K562 (cell line): ENCODE measurements around the gene OST4. TPM values are rescaled to one million over a fixed set of nuclear protein-coding genes. Genes with fewer than 3 reads are reported as not detected.
A peak's percentile ranks its signal among the peaks of the same experiment; 100 is the strongest.

Experiments
- CBFA2T2 ChIP-seq: fragments of 450-650 bp; conservative IDR thresholded peaks from 2 replicates; pipeline ENCODE4 v1.6.1; 2017; ENCODE audit warnings: mild to moderate bottlenecking
- CCNT2 ChIP-seq: IDR thresholded peaks from 2 replicates; pipeline ENCODE4 v1.6.1; 2011; ENCODE audit warnings: borderline replicate concordance, low read depth, mild to moderate bottlenecking, moderate library complexity, mixed read lengths, low read length; ENCODE audit not compliant: insufficient read length; ENCODE audit errors: extremely low read depth
- HEY1 ChIP-seq: fragments of 250-450 bp; sonication (Bioruptor Pico); IDR thresholded peaks from 2 replicates; pipeline ENCODE4 v1.5.0; 2020; ENCODE audit warnings: mild to moderate bottlenecking, moderate library complexity, borderline replicate concordance
- HMG20B ChIP-seq: fragments of 250-450 bp; sonication (Bioruptor Pico); IDR thresholded peaks from 2 replicates; pipeline ENCODE4 v1.5.0; 2021; ENCODE audit warnings: mild to moderate bottlenecking
- LEF1 ChIP-seq: fragments of 450-650 bp; IDR thresholded peaks from 2 replicates; pipeline ENCODE4 v1.6.1; 2016; ENCODE audit warnings: mild to moderate bottlenecking
- MCM3 ChIP-seq: fragments of 450-650 bp; IDR thresholded peaks from 2 replicates; pipeline ENCODE4 v1.6.1; 2016
- RBBP5 ChIP-seq: fragments of 200-600 bp; sonication (generic); IDR thresholded peaks from 2 replicates; pipeline ENCODE4 v1.6.1; 2012; ENCODE audit warnings: borderline replicate concordance, mild to moderate bottlenecking, low read length, control low read depth, inconsistent platforms; ENCODE audit not compliant: insufficient read depth, poor library complexity, severe bottlenecking
- RFX7 ChIP-seq: fragments of 250-450 bp; sonication (Bioruptor Pico); IDR thresholded peaks from 2 replicates; pipeline ENCODE4 v1.5.1; 2021; ENCODE audit warnings: mild to moderate bottlenecking
- SAFB ChIP-seq: fragments of 200-400 bp; formaldehyde crosslinking; IDR thresholded peaks from 2 replicates; pipeline ENCODE4 v1.6.1; 2017; ENCODE audit warnings: low read depth, low read length, borderline replicate concordance
- SNRNP70 ChIP-seq: fragments of 200-400 bp; formaldehyde crosslinking; optimal IDR thresholded peaks from 2 replicates; pipeline ENCODE3; 2017; ENCODE audit warnings: low read depth, low read length
- SRSF1 ChIP-seq: fragments of 200-400 bp; formaldehyde crosslinking; IDR thresholded peaks from 2 replicates; pipeline ENCODE4 v1.6.1; 2017; ENCODE audit warnings: mild to moderate bottlenecking, low read depth, low read length, moderate library complexity
- TCF7L2 ChIP-seq: fragments of 150-350 bp; IDR thresholded peaks from 2 replicates; pipeline ENCODE4 v1.6.1; 2016; ENCODE audit warnings: low read depth, mild to moderate bottlenecking, low read length, moderate library complexity
- ZBED1 ChIP-seq: IDR thresholded peaks from 2 replicates; pipeline ENCODE4 v1.6.1; 2014
- ZNF707 ChIP-seq: fragments of 250-450 bp; sonication (Bioruptor Pico); conservative IDR thresholded peaks from 2 replicates; pipeline ENCODE4 v1.8.0; 2022; ENCODE audit warnings: inconsistent platforms, mild to moderate bottlenecking, moderate library complexity
- ZNF785 ChIP-seq: fragments of 250-450 bp; sonication (Bioruptor Pico); IDR thresholded peaks from 2 replicates; pipeline ENCODE4 v1.4.0; 2020; ENCODE audit warnings: mild to moderate bottlenecking
- ZSCAN32 ChIP-seq: fragments of 450-650 bp; formaldehyde crosslinking; IDR thresholded peaks from 2 replicates; pipeline ENCODE4 v1.4.0; 2020; ENCODE audit warnings: mild to moderate bottlenecking, moderate library complexity
- polyA plus RNA-seq, 8 experiments: library from polyadenylated mRNA; depleted of rRNA in 4 of 8; stranded (reverse) in 5 of 8; unstranded in 3 of 8; fragments of >200 nt; fragmentation: Nextera tagmentation in 2 of 8; fragmentation: Illumina TruSeq in 1 of 8; extraction: Ambion mirVana in 2 of 8; extraction: Trizol in 1 of 8; gene quantifications; 2 replicates each; pipeline versions ENCODE4 v1.2.1 to v1.2.3, GENCODE V29; 2011 to 2014; ENCODE audit warnings: inconsistent platforms in 1 of 8, missing spikeins in 1 of 8
- total RNA-seq, 7 experiments: library from RNA; depleted of rRNA in 6 of 7; stranded (reverse); fragments of >200 nt in 6 of 7; fragmentation: Illumina TruSeq in 2 of 7; extraction: Trizol in 2 of 7; gene quantifications; 2 replicates each; pipeline versions ENCODE4 v1.2.1 to v1.2.3, GENCODE V29; 2011 to 2021; ENCODE audit warnings: low replicate concordance in 1 of 7
- TF ChIP-seq, protein P1 (sequence below): sonication (generic); formaldehyde crosslinking; IDR thresholded peaks from 2 replicates; pipeline ENCODE4 v1.8.0; 2023; ENCODE audit warnings: mild to moderate bottlenecking, missing genetic modification reagents
- TF ChIP-seq, protein P2 (sequence below): fragments of 250-450 bp; sonication (Bioruptor Pico); IDR thresholded peaks from 2 replicates; pipeline ENCODE4 v1.4.0; 2020
- TF ChIP-seq, protein P3 (sequence below), 2 experiments: fragments of 450-650 bp; IDR thresholded peaks; 2 replicates each; pipeline ENCODE4 v1.6.1; 2016
- TF ChIP-seq, protein P4 (sequence below): sonication (generic); formaldehyde crosslinking; IDR thresholded peaks from 2 replicates; pipeline ENCODE4 v1.8.0; 2023; ENCODE audit warnings: mild to moderate bottlenecking, missing genetic modification reagents

OST4 gene
- total and polyA plus RNA-seq, 9 of the 15 experiments (the other 6 are each of a cell fraction or from before 2014, with no cell fraction given): 186 to 1,155 (median 355) TPM

DNA sequence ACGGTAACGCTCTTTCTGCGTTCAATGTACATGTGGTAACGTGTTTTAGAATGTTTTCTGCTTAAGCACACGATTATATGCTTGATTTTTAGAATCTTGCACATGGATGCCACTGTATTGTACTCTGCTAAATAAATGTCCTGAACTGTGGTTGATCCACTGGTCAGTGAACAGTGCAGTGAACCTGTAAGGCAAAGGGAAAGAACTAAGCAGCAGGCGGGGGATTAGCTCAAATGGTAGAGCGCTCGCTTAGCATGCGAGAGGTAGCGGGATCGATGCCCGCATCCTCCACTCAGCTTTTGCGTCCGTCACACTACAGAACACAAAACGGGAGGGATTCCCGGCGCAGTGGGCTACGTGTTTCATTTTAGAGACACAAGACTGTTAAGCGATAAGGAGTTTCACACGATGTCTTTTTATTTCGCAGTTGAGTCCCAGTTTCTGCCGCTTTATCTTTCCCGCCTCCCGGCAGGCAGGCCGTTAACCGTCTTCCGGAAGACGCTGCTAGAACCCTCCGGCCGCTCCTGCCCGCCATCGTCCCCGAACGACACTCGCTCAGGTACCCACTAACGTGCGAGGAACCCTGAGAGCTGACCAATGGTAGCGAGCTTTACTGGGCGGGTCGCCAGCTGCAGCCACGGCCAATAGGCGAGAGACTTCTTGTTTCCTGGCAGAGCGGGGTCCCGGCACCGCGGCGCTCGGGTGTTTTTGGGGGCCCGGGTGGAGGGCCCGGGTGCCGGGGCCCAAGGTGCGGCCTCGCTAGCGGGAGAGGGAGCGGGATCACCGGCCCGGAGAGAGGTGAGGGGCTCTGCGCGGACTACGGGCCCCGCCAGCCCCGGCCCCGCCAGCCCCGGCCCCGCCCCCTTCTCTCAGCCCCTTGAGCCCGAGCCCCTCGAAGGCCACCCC is 20.2 kb downstream of the OST4 start, which contains the start of gene AGBL5 (continued):
- TF ChIP-seq SAFB: peak; percentile 72; the same call in 1 of the 2 replicates
- TF ChIP-seq ZNF707: no peak
- TF ChIP-seq, protein P1, sequence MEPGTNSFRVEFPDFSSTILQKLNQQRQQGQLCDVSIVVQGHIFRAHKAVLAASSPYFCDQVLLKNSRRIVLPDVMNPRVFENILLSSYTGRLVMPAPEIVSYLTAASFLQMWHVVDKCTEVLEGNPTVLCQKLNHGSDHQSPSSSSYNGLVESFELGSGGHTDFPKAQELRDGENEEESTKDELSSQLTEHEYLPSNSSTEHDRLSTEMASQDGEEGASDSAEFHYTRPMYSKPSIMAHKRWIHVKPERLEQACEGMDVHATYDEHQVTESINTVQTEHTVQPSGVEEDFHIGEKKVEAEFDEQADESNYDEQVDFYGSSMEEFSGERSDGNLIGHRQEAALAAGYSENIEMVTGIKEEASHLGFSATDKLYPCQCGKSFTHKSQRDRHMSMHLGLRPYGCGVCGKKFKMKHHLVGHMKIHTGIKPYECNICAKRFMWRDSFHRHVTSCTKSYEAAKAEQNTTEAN (CRISPR knock-in tag): peak; percentile 84; the same call in 1 of the 2 replicates
- TF ChIP-seq LEF1: peak; percentile 45; the same call in 1 of the 2 replicates
- TF ChIP-seq ZSCAN32 (CRISPR knock-in tag): peak; percentile 40; the same call in 1 of the 2 replicates
- TF ChIP-seq, protein P2, sequence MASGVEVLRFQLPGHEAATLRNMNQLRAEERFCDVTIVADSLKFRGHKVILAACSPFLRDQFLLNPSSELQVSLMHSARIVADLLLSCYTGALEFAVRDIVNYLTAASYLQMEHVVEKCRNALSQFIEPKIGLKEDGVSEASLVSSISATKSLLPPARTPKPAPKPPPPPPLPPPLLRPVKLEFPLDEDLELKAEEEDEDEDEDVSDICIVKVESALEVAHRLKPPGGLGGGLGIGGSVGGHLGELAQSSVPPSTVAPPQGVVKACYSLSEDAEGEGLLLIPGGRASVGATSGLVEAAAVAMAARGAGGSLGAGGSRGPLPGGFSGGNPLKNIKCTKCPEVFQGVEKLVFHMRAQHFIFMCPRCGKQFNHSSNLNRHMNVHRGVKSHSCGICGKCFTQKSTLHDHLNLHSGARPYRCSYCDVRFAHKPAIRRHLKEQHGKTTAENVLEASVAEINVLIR (CRISPR knock-in tag): 0 out of 2 replicates have a peak, but pooled peaks have one; percentile 56
- no peak for TF ChIP-seq SRSF1
- TF ChIP-seq RFX7 (CRISPR knock-in tag): 0 out of 2 replicates have a peak, but pooled peaks have one; percentile 10
- no peak for TF ChIP-seq CCNT2
- peak; percentile 30; the same call in 1 of the 2 replicates for TF ChIP-seq ZBED1
- TF ChIP-seq MCM3: no peak
- peak; percentile 82 for TF ChIP-seq RBBP5
- TF ChIP-seq SNRNP70: no peak
- no peak for TF ChIP-seq CBFA2T2
- no peak for TF ChIP-seq HEY1 (CRISPR knock-in tag)
- TF ChIP-seq, protein P3, sequence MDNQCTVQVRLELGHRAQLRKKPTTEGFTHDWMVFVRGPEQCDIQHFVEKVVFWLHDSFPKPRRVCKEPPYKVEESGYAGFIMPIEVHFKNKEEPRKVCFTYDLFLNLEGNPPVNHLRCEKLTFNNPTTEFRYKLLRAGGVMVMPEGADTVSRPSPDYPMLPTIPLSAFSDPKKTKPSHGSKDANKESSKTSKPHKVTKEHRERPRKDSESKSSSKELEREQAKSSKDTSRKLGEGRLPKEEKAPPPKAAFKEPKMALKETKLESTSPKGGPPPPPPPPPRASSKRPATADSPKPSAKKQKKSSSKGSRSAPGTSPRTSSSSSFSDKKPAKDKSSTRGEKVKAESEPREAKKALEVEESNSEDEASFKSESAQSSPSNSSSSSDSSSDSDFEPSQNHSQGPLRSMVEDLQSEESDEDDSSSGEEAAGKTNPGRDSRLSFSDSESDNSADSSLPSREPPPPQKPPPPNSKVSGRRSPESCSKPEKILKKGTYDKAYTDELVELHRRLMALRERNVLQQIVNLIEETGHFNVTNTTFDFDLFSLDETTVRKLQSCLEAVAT (IDR thresholded peaks at IDR 0.05): peak in 1 of 2 experiments; percentile 20; a peak in 1 of 4 replicates
- TF ChIP-seq ZNF785 (CRISPR knock-in tag): no peak
- TF ChIP-seq, protein P4, sequence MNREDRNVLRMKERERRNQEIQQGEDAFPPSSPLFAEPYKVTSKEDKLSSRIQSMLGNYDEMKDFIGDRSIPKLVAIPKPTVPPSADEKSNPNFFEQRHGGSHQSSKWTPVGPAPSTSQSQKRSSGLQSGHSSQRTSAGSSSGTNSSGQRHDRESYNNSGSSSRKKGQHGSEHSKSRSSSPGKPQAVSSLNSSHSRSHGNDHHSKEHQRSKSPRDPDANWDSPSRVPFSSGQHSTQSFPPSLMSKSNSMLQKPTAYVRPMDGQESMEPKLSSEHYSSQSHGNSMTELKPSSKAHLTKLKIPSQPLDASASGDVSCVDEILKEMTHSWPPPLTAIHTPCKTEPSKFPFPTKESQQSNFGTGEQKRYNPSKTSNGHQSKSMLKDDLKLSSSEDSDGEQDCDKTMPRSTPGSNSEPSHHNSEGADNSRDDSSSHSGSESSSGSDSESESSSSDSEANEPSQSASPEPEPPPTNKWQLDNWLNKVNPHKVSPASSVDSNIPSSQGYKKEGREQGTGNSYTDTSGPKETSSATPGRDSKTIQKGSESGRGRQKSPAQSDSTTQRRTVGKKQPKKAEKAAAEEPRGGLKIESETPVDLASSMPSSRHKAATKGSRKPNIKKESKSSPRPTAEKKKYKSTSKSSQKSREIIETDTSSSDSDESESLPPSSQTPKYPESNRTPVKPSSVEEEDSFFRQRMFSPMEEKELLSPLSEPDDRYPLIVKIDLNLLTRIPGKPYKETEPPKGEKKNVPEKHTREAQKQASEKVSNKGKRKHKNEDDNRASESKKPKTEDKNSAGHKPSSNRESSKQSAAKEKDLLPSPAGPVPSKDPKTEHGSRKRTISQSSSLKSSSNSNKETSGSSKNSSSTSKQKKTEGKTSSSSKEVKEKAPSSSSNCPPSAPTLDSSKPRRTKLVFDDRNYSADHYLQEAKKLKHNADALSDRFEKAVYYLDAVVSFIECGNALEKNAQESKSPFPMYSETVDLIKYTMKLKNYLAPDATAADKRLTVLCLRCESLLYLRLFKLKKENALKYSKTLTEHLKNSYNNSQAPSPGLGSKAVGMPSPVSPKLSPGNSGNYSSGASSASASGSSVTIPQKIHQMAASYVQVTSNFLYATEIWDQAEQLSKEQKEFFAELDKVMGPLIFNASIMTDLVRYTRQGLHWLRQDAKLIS (CRISPR knock-in tag): peak; percentile 87; the same call in 1 of the 2 replicates
- no peak for TF ChIP-seq TCF7L2
- TF ChIP-seq HMG20B (CRISPR knock-in tag): no peak
